ENCODE measurements around the gene MASP2.

GRCh38 chr1:11023201-11023600, 23.8 kb downstream of the MASP2 start:
- TF ChIP-seq NFRKB (IDR thresholded peaks at IDR 0.05) (no peak), FOXM1 (IDR thresholded peaks at IDR 0.05; ENCODE audit: borderline replicate concordance) (no peak), HDGF (IDR thresholded peaks at IDR 0.05; ENCODE audit: borderline replicate concordance) (no peak), LEF1 (IDR thresholded peaks at IDR 0.05; ENCODE audit: borderline replicate concordance) (no peak), L3MBTL2 (conservative IDR thresholded peaks at IDR 0.05) (no peak), FOXK2 (IDR thresholded peaks at IDR 0.05) (no peak), BHLHE40 (IDR thresholded peaks at IDR 0.05; ENCODE audit: borderline replicate concordance) (no peak), TARDBP (IDR thresholded peaks at IDR 0.05) (no peak), SUZ12 (IDR thresholded peaks at IDR 0.05) (no peak), ELF4 (IDR thresholded peaks at IDR 0.05) (no peak), ARNT (IDR thresholded peaks at IDR 0.05) (no peak)
- TF ChIP-seq, protein P1, sequence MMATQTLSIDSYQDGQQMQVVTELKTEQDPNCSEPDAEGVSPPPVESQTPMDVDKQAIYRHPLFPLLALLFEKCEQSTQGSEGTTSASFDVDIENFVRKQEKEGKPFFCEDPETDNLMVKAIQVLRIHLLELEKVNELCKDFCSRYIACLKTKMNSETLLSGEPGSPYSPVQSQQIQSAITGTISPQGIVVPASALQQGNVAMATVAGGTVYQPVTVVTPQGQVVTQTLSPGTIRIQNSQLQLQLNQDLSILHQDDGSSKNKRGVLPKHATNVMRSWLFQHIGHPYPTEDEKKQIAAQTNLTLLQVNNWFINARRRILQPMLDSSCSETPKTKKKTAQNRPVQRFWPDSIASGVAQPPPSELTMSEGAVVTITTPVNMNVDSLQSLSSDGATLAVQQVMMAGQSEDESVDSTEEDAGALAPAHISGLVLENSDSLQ (IDR thresholded peaks at IDR 0.05): no peak

Measured in HEK293T (cell line).